ENCODE results near the gene CCK. TPM values are rescaled to one million over a fixed set of nuclear protein-coding genes. Genes with fewer than 3 reads are reported as not detected.

CCK gene
- total RNA-seq, 2 donors from 2014 or later: not detected

DNA sequence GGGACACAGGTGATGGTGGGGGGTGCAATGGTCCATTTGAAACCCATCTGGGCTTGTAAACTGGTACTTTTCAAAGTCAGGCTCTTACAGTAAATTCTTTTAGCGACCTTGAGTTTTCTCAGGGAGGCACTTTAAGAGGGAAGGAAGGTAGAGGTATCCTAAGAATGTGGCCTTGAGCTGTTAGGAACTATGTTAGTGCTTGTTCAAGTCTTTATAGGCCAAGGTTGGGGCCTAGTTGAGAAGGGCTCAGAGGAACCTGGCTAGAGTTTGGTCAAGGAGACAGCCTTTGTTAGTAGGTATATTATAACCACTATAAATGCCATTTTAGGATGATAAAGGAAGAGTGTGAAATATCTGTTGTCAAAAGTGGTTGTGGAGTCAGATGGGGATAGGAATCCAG lies 9.2 kb upstream of the CCK start:
- DNase-seq (ENCODE audit: low spot score in 2 of 2) (no peak), ATAC-seq (no peak)
- H3K9me3 Mint-ChIP-seq: peaks cover 18 to 32% of the 10 kb centered on the region in 2 donors
- H3K36me3 Mint-ChIP-seq: peaks cover 18 to 24% of the 10 kb centered on the region in 2 donors
- no peak overlapping the region for H3K27ac Mint-ChIP-seq

- Mint-ChIP-seq H3K9me3 (peaks cover 9 to 23% of the 10 kb centered on the region in 2 donors), H3K27ac (no peak overlapping the region), H3K36me3 (peaks cover 9 to 14% of the 10 kb centered on the region in 2 donors)
- DNase-seq (ENCODE audit: low spot score in 2 of 2) (no peak), ATAC-seq (no peak)
Observed at GRCh38 chr3:42274266-42274665, 8.3 kb upstream of the CCK start.

DNA sequence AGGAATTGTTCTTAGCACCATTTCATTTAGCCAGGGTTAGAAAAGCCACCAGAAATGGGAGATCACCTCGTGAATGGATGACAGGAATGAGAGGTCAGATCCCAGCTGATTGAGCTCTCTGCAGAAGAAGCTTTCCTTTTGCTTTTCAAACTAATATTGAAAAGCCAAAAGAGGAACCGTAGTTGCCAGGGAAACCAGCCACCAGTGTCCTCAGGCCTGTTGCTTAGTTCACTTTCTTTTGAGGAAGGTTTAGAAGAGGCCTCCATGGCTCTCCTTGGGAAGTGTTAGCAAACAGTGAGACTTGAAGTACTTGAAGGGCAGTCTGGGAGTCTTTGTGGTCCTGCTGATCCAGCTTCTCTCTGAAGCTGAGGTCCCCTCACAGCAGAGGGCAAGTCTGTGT lies 7.4 kb upstream of the CCK start:
- Mint-ChIP-seq H3K36me3 (peaks cover 5 to 8% of the 10 kb centered on the region in 2 donors), H3K27ac (no peak overlapping the region), H3K9me3 (peaks cover 5 to 18% of the 10 kb centered on the region in 2 donors)
- ATAC-seq (no peak), DNase-seq (ENCODE audit: low spot score in 2 of 2) (no peak)

DNA sequence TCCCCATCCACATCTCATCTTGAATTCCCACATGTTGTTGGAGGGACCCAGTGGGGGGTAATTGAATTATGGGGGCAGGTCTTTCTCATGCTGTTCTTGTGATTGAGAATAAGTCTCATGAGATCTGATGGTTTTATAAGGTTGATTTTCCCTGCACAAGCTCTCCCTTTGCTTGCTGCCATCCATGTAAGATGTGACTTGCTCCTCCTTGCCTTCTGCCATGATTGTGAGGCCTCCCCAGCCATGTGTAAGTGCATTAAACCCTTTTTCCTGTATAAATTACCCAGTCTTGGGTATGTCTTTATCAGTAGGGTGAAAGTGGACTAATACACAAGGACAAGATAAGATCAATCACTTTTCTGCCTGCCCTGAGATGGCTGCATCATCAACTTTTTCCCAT lies 5.8 kb upstream of the CCK start:
- H3K27ac Mint-ChIP-seq: no peak overlapping the region
- peaks cover 8 to 13% of the 10 kb centered on the region in 2 donors for H3K36me3 Mint-ChIP-seq
- no peak for ATAC-seq
- no peak for DNase-seq (ENCODE audit: low spot score in 2 of 2)
- H3K9me3 Mint-ChIP-seq: peaks cover 5 to 18% of the 10 kb centered on the region in 2 donors

- ATAC-seq (no peak), DNase-seq (ENCODE audit: low spot score in 2 of 2) (no peak)
- peaks cover 8 to 13% of the 10 kb centered on the region in 2 donors for H3K36me3 Mint-ChIP-seq
- H3K27ac Mint-ChIP-seq: no peak overlapping the region
- H3K9me3 Mint-ChIP-seq: peaks cover 5 to 17% of the 10 kb centered on the region in 2 donors
Observed at GRCh38 chr3:42270561-42270960, 4.6 kb upstream of the CCK start.

GRCh38 chr3:42269647-42270046 lies 3.7 kb upstream of the CCK start:
- H3K9me3 Mint-ChIP-seq: peaks cover 5 to 8% of the 10 kb centered on the region in 2 donors
- peaks cover 8 to 13% of the 10 kb centered on the region in 2 donors for H3K36me3 Mint-ChIP-seq
- ATAC-seq (no peak), DNase-seq (ENCODE audit: low spot score in 2 of 2) (no peak)
- H3K27ac Mint-ChIP-seq: no peak overlapping the region

DNA sequence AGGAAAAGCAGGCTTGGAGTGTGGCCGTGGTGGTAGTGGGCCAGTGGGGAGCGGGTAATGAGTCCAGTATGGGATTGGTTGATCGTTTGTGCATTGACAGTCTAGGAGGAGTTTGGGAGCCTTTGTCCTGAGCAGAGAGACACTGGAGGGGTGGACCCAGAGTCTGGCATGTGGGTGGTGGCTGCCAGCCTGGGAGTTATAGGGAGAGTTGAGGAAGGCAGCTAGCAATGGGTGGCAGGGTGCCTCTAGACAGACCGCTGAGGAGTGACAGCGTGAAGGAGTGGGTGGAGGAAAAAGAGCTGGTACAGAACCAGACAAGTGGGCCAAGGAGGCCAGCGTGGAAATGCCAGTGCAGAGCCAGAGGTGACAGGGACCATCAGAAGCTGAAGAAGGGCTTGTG lies 1.9 kb upstream of the CCK start:
- DNase-seq (ENCODE audit: low spot score in 2 of 2) (no peak), ATAC-seq (no peak)
- Mint-ChIP-seq H3K9me3 (peaks cover 4 to 5% of the 10 kb centered on the region in 2 donors), H3K27ac (no peak overlapping the region), H3K36me3 (peaks cover 8 to 13% of the 10 kb centered on the region in 2 donors)

DNA sequence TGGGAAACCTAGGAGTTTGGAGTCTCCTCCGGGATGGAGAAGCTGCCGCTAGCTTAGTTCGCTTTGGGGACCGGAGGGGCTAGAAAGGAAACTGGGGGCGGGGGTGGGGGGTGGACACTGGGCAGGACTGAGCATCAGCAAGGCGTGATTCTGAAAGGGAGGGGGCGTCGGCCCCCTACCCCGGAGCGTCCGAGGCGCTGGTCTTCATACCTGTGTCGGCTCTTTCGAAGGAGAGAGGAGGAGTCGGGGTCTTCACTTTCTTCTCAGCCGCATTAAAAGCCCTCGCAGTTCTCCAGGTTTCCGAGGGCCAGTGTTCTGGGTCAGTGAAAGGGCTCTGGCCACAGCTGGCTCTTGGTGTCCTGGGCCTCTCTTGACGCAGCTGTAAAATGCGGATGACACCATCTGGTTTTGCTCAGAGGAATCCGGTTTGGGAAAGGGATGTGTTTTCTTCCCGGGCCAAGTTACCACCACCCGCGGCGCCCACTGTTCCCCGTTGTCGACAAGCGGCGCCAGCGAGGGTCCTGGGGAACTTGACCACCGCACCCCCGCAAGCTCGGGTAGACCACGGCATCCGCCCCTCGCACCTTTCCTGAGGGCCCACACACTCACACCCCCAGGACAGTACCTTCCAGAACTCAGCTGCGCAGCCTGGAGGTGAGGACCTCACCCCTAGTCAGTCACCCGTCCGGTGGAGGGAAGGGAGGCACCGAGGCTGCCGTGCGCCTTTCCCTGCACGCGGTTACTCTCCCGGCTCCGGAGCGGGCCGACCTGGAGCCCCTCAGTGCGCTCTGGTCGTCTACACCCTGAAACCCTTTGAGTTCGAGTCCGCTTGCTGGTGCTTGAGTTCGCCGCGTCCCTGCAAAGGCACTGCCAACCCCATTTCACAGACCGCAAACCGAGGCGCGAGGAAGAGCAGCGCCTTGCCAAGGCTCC lies 660 bp downstream of the CCK start:
- Mint-ChIP-seq H3K27ac (no peak overlapping the region), H3K9me3 (no peaks in the 10 kb centered on the region), H3K36me3 (peaks cover 0 to 7% of the 10 kb centered on the region in 2 donors)
- DNase-seq (ENCODE audit: low spot score in 2 of 2): no peak
- ATAC-seq: no peak

DNA sequence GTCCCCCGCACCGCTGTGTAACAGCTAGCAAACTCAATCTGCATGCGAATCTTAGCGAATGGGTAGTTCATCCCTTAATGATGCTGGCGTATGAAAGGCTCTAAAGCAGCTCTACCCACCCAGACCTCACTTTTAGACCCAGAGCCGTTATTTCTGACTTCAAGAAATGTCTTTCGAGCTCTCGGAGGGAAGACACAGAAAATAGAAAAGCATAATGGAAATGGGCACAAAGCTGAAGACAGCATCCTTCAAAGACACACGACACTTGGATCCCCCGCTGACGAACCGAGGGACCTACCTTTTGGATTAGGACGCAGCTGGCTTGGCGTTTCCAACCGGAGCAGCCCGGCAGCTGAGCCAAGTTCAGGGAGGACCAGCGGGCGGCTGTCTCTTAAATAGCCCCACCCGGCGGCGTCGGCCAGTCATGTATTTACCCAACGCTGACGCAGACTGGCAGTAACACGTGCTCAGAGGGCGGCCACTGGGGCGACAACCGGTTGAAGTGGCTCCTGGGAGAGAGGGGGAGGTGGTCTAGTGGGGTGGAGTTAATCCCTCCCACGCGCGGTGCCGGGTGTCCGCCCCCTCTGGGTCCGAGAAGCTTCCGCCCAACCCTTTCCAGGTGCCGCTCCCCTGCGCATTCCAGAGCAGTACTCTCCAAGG lies 1.5 kb downstream of the CCK start:
- peak in 1 of 2 donors; percentile 21 for DNase-seq (ENCODE audit: low spot score in 2 of 2)

GRCh38 chr3:42263354-42264346 lies 2.3 kb downstream of the CCK start:
- ATAC-seq (peak in 1 of 2 donors; percentile 70), DNase-seq (ENCODE audit: low spot score in 2 of 2) (peak in 1 of 2 donors; percentile 26)
- Mint-ChIP-seq H3K27ac (no peak overlapping the region), H3K36me3 (peaks cover 0 to 7% of the 10 kb centered on the region in 2 donors), H3K9me3 (no peaks in the 10 kb centered on the region)

More for the DNA sequence above, 1.5 kb downstream of the CCK start:
- no peak overlapping the region for H3K27ac Mint-ChIP-seq
- no peaks in the 10 kb centered on the region for H3K9me3 Mint-ChIP-seq
- peak in 1 of 2 donors; percentile 66 for ATAC-seq
- H3K36me3 Mint-ChIP-seq: peaks cover 0 to 7% of the 10 kb centered on the region in 2 donors

- Mint-ChIP-seq H3K36me3 (peaks cover 0 to 6% of the 10 kb centered on the region in 2 donors), H3K27ac (no peak overlapping the region), H3K9me3 (no peaks in the 10 kb centered on the region)
- DNase-seq (ENCODE audit: low spot score in 2 of 2) (no peak), ATAC-seq (no peak)
Observed at GRCh38 chr3:42262525-42262924, 3.5 kb downstream of the CCK start.

GRCh38 chr3:42257007-42257406 lies 9.0 kb downstream of the CCK start:
- Mint-ChIP-seq H3K27ac (no peak overlapping the region), H3K36me3 (no peaks in the 10 kb centered on the region), H3K9me3 (no peaks in the 10 kb centered on the region)
- ATAC-seq (no peak), DNase-seq (ENCODE audit: low spot score in 2 of 2) (no peak)

GRCh38 chr3:42256135-42256819 lies 9.7 kb downstream of the CCK start:
- no peaks in the 10 kb centered on the region for H3K36me3 Mint-ChIP-seq
- no peaks in the 10 kb centered on the region for H3K9me3 Mint-ChIP-seq
- no peak overlapping the region for H3K27ac Mint-ChIP-seq
- no peak for DNase-seq (ENCODE audit: low spot score in 2 of 2)
- peak; percentile 47 to 84 for ATAC-seq

GRCh38 chr3:42254566-42254965 lies 11.4 kb downstream of the CCK start:
- Mint-ChIP-seq H3K36me3 (no peaks in the 10 kb centered on the region), H3K9me3 (no peaks in the 10 kb centered on the region), H3K27ac (no peak overlapping the region)
- no peak for DNase-seq (ENCODE audit: low spot score in 2 of 2)
- no peak for ATAC-seq

GRCh38 chr3:42250761-42251160 lies 15.2 kb downstream of the CCK start:
- DNase-seq (ENCODE audit: low spot score in 2 of 2) (no peak), ATAC-seq (peak in 1 of 2 donors; percentile 70)
- no peaks in the 10 kb centered on the region for H3K9me3 Mint-ChIP-seq
- H3K27ac Mint-ChIP-seq: no peak overlapping the region
- no peaks in the 10 kb centered on the region for H3K36me3 Mint-ChIP-seq

DNA sequence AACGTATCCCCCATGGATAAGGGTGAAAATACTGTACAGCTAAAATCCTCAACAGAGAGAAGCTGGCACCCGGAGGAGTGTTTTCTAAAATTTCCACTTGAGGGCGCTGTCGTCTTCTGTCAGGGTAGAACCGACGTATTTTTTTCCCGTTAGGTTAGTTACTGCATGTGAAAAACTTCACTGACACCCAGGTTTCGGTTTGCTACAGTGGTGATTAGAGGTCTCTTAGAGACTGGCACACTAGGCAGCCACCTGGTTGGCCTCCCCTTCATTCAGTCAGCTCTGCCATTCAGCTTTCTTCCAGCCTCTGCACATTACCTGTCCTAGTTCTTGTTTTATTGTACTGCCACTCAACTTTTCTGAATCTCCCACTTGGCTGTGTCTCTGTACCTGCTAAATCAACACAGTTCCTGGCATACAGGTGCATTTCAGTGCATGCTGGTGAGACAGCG lies 18.4 kb downstream of the CCK start:
- Mint-ChIP-seq H3K9me3 (no peaks in the 10 kb centered on the region), H3K27ac (no peak overlapping the region), H3K36me3 (no peaks in the 10 kb centered on the region)
- DNase-seq (ENCODE audit: low spot score in 2 of 2) (peak in 1 of 2 donors; percentile 72), ATAC-seq (peak; percentile 59 to 73)
